Ishikawa (cell line): ENCODE measurements around the gene FREM3.

Source experiments
- CREB1 ChIP-seq: IDR thresholded peaks from 2 replicates; pipeline ENCODE4 v1.6.1; 2012; ENCODE audit warnings: low read depth
- EGR1 ChIP-seq: IDR thresholded peaks from 2 replicates; pipeline ENCODE4 v1.6.1; 2012
- EP300 ChIP-seq: IDR thresholded peaks from 2 replicates; pipeline ENCODE4 v1.6.1; 2012; ENCODE audit warnings: borderline replicate concordance
- FOXM1 ChIP-seq: IDR thresholded peaks from 2 replicates; pipeline ENCODE4 v1.6.1; 2012; ENCODE audit warnings: low read depth, borderline replicate concordance
- MAX ChIP-seq: IDR thresholded peaks from 2 replicates; pipeline ENCODE4 v1.6.1; 2012
- NFIC ChIP-seq: IDR thresholded peaks from 2 replicates; pipeline ENCODE4 v1.6.1; 2012
- RAD21 ChIP-seq: IDR thresholded peaks from 2 replicates; pipeline ENCODE4 v1.6.1; 2012; ENCODE audit warnings: low read depth
- REST ChIP-seq: IDR thresholded peaks from 2 replicates; pipeline ENCODE4 v1.6.1; 2012; ENCODE audit warnings: low read depth, mild to moderate bottlenecking
- TAF1 ChIP-seq: IDR thresholded peaks from 2 replicates; pipeline ENCODE4 v1.6.1; 2012; ENCODE audit warnings: low read depth, mild to moderate bottlenecking
- TEAD4 ChIP-seq: IDR thresholded peaks from 2 replicates; pipeline ENCODE4 v1.6.1; 2012
- USF1 ChIP-seq: IDR thresholded peaks from 2 replicates; pipeline ENCODE4 v1.6.1; 2012
- YY1 ChIP-seq: IDR thresholded peaks from 2 replicates; pipeline ENCODE4 v1.6.1; 2012; ENCODE audit warnings: low read depth

- no peak for TF ChIP-seq REST
- no peak for TF ChIP-seq USF1
- TF ChIP-seq EP300: no peak
- TF ChIP-seq MAX: no peak
- TF ChIP-seq FOXM1: no peak
- TF ChIP-seq RAD21: no peak
- TF ChIP-seq EGR1: no peak
- TF ChIP-seq TAF1: no peak
- TF ChIP-seq CREB1: no peak
- no peak for TF ChIP-seq TEAD4
- no peak for TF ChIP-seq NFIC
- no peak for TF ChIP-seq YY1
Measured at GRCh38 chr4:143599827-143600226, 100.6 kb downstream of the FREM3 start.
